ENCODE data around the gene MEIS2. TPM values are rescaled to one million over a fixed set of nuclear protein-coding genes. Genes with fewer than 3 reads are reported as not detected.

The MEIS2 gene
- total and polyA plus RNA-seq, 2 of the 13 experiments (the other 11 are each of a cell fraction or from before 2014, with no cell fraction given): 10.7 to 12.4 TPM

GRCh38 chr15:36877796-36878683, 222.3 kb downstream of the MEIS2 start:
- no peak overlapping the region for H3K27ac ChIP-seq (ENCODE audit: extremely low read length, insufficient read depth, low read length)
- in situ Hi-C loops (cut with HindIII; ENCODE audit: extremely low pct_ligation_motif_present, low pct_unique_long_range_greater_than_20kb): loop anchor here (25.0 kb wide), 1 partner anchor 1009 kb away; no protein-coding TSS in a partner anchor
- no peak overlapping the region for H3K4me2 ChIP-seq (ENCODE audit: low read depth, low read length)
- peaks cover 7% of the 10 kb centered on the region; the same call in 1 of the 2 replicates for H3K4me1 ChIP-seq (ENCODE audit: insufficient read depth, low read length)
- BruUV-seq (replicated peaks): no TSS peak
- intact Hi-C loops (cut with micrococcal nuclease; ENCODE audit: unreplicated experiment): no loop called here
- CTCF ChIA-PET (ENCODE audit: low intra/inter-chr PET ratio, low total read pairs): no interaction called here
- no peak for DNase-seq (ENCODE audit: low spot score)
- H3K4me3 ChIP-seq (replicated peaks in 1 of 3; ENCODE audit: insufficient read depth in 1 of 3, low read depth in 2 of 3, low read length in 3 of 3): no peak overlapping the region
- H4K20me1 ChIP-seq (ENCODE audit: insufficient read depth, low read length): no peaks in the 10 kb centered on the region
- no peak for TF ChIP-seq MZF1 (CRISPR knock-in tag; IDR thresholded peaks at IDR 0.05; ENCODE audit: borderline replicate concordance)
- TF ChIP-seq ZC3H13 (CRISPR knock-in tag; IDR thresholded peaks at IDR 0.05): no peak
- no peak for TF ChIP-seq KIAA2018 (CRISPR knock-in tag; IDR thresholded peaks at IDR 0.05; ENCODE audit: borderline replicate concordance)
- TF ChIP-seq BRF2 (CRISPR knock-in tag; IDR thresholded peaks at IDR 0.05): no peak
- TF ChIP-seq ZNF367 (CRISPR knock-in tag; IDR thresholded peaks at IDR 0.05; ENCODE audit: borderline replicate concordance): no peak
- no peak for TF ChIP-seq SNAI1 (CRISPR knock-in tag; IDR thresholded peaks at IDR 0.05; ENCODE audit: borderline replicate concordance)
- no peak for TF ChIP-seq CSRNP1 (CRISPR knock-in tag; IDR thresholded peaks at IDR 0.05)
- H3K27me3 ChIP-seq (ENCODE audit: control insufficient read depth in 1 of 2, insufficient read depth in 2 of 2, low read length in 2 of 2): peaks cover 7 to 51% of the 10 kb centered on the region in 2 experiments
- no peak overlapping the region for H3K9ac ChIP-seq (ENCODE audit: insufficient read depth, low read depth, low read length)
- no peaks in the 10 kb centered on the region for H3K36me3 ChIP-seq (replicated peaks in 1 of 2; ENCODE audit: control insufficient read depth in 1 of 2, insufficient read depth in 2 of 2, low read length in 2 of 2)
- H2AFZ ChIP-seq (ENCODE audit: low read length): no peak overlapping the region
- POLR2A ChIA-PET: no interaction called here
- no peak for FAIRE-seq
- ATAC-seq: no peak; the same call in 1 of the 3 replicates
- WGBS (ENCODE audit: low lambda C conversion rate): 83% methylated on average over 32 of the region's 38 CpGs
- no peaks in the 10 kb centered on the region for H3K9me3 ChIP-seq (ENCODE audit: low read length)
- H3K79me2 ChIP-seq (ENCODE audit: insufficient read depth, low read length): no peaks in the 10 kb centered on the region

Data from HepG2 (cell line).